Lung (tissue), 12 donors: Measurements from ENCODE around the gene DSTN. TPM values are rescaled to one million over a fixed set of nuclear protein-coding genes. Genes with fewer than 3 reads are reported as not detected.

Experiments
- ATAC-seq: fragments of 200-7000 bp; cut with Tn5 transposase; one replicate; pipeline ENCODE4 v1.9.1; 2020; ENCODE audit warnings: moderate number of reproducible peaks; ENCODE audit not compliant: insufficient read depth, low FRiP score
- DNase-seq, 3 donors: peaks; one replicate each; pipeline ENCODE4 v3.0.0-alpha.2; 2013 to 2017
- H3K27ac ChIP-seq, 2 donors: one replicate each; pipeline ENCODE4 v1.5.1; 2013; ENCODE audit warnings: mild to moderate bottlenecking in 2 of 2, moderate library complexity in 2 of 2, control low read depth in 1 of 2, inconsistent platforms in 1 of 2, low read depth in 1 of 2, low read length in 1 of 2
- H3K27me3 ChIP-seq, 3 donors: one replicate each; pipeline ENCODE4 v1.5.1; 2013; ENCODE audit warnings: low read length in 2 of 3; ENCODE audit not compliant: control insufficient read depth in 3 of 3, insufficient read depth in 3 of 3
- H3K36me3 ChIP-seq, 4 donors: one replicate each; pipeline ENCODE4 v1.5.1; 2013; ENCODE audit warnings: low read length in 4 of 4, mild to moderate bottlenecking in 1 of 4, moderate library complexity in 1 of 4; ENCODE audit not compliant: control insufficient read depth in 4 of 4, insufficient read depth in 4 of 4
- H3K4me1 ChIP-seq, 5 donors: one replicate each; pipeline ENCODE4 v1.5.1; 2013; ENCODE audit warnings: low read length in 5 of 5, mild to moderate bottlenecking in 2 of 5, moderate library complexity in 1 of 5; ENCODE audit not compliant: control insufficient read depth in 5 of 5, insufficient read depth in 5 of 5
- H3K4me3 ChIP-seq: one replicate; pipeline ENCODE4 v1.5.1; 2013; ENCODE audit warnings: mild to moderate bottlenecking, control low read depth, moderate library complexity
- H3K9ac ChIP-seq, 2 donors: one replicate each; pipeline ENCODE4 v1.5.1; 2013; ENCODE audit warnings: low read length in 2 of 2, control low read depth in 1 of 2; ENCODE audit not compliant: insufficient read depth in 1 of 2
- H3K9me3 ChIP-seq, 4 donors: one replicate each; pipeline ENCODE4 v1.5.1; 2013; ENCODE audit warnings: low read length in 3 of 4, mild to moderate bottlenecking in 1 of 4, moderate library complexity in 1 of 4; ENCODE audit not compliant: control insufficient read depth in 4 of 4, insufficient read depth in 3 of 4
- CTCF ChIP-seq: IDR thresholded peaks from 2 replicates; pipeline ENCODE4 v1.5.1; 2012; ENCODE audit warnings: mild to moderate bottlenecking; ENCODE audit errors: control extremely low read depth, extremely low read depth
- WGBS, 2 donors: extraction: QIAGEN DNeasy Blood & Tissue Kit; methylation state at CpG; one replicate each; pipeline ENCODE4 v1.1.7; 2013; 5-methylcytosine and 5-hydroxymethylcytosine counted together
- polyA plus RNA-seq, 2 donors: library from polyadenylated mRNA; stranded (reverse); fragments of 200-250 nt; gene quantifications; one replicate each; pipeline ENCODE4 v1.2.1, GENCODE V29; 2013
- total RNA-seq, 2 donors: library from RNA; depleted of rRNA in 1 of 2; stranded (reverse); fragments of >200 nt in 1 of 2; gene quantifications; one replicate each; pipeline ENCODE4 v1.2.1, GENCODE V29; 2014 to 2021
- donor health status: control.
- donor health status: control.
- donor health status: Bipolar disorder and iron deficiency.
- donor health status: healthy.
- donor health status: DM: yes; HTN: yes; CAD: no.

DSTN gene
- total and polyA plus RNA-seq, 4 donors, result 313 to 532 (median 380) TPM

- Histone ChIP-seq H3K9ac (no peak overlapping the region), H3K4me3 (no peak overlapping the region), H3K27ac (no peak overlapping the region), H3K9me3 (no peaks in the 10 kb centered on the region), H3K27me3 (no peaks in the 10 kb centered on the region), H3K4me1 (no peaks in the 10 kb centered on the region), H3K36me3 (peaks cover 0 to 88% (median 48%) of the 10 kb centered on the region in 4 donors)
- ATAC-seq (no peak), DNase-seq (no peak)
- no peak for TF ChIP-seq CTCF
- 75 to 81% methylated on average over 27 of the region's 27 CpGs for WGBS, 2 donors
Observed at GRCh38 chr20:17627101-17627955, 57.5 kb downstream of the DSTN start.

DNA sequence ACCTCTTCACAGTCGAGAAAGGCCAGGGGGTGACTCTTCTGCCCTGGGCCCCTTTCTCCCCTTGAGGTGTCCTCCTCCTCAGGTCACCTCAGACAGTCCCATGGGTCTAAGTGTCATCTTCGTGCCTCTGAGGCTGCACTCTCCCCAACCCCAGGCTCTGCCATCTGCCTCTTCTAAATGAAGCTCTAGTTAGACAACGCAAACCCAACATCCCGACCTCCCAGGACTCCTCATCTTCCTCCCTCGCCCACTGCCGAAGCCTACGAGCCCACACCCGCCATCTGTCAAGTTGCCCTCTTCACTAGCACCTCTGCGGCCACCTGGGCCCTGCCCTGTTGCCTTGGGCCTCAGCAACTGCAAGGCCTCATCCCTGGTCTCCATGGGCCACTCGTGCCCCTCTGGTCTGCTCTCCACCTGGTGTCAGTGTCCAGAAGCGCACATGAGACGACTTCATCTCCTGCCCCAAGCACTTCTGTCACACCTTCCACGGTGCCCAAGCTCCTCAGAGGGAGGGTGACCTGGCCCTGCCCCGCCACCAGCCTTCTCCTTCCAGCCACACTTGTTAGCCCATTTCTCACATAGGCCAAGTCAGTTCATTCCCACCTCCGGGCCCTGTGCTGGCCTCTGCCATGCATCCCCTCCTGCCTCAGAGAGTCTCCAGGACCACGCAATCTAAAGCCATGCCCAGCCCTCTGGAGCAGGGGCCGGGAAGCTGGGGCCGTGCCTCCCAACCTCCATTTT, 58.4 kb downstream of the DSTN start:
- DNase-seq, result no peak
- no peak overlapping the region for H3K27ac ChIP-seq

GRCh38 chr20:17629025-17629424, 59.1 kb downstream of the DSTN start:
- Histone ChIP-seq H3K9ac (no peak overlapping the region), H3K36me3 (peaks cover 0 to 90% (median 41%) of the 10 kb centered on the region in 4 donors), H3K27ac (no peak overlapping the region), H3K4me3 (no peak overlapping the region), H3K4me1 (peaks cover 0 to under 1% (median 0%) of the 10 kb centered on the region in 5 donors), H3K9me3 (no peaks in the 10 kb centered on the region), H3K27me3 (no peaks in the 10 kb centered on the region)
- ATAC-seq, result no peak
- WGBS, 2 donors, result 90 to 91% methylated on average over 8 of the region's 8 CpGs
- DNase-seq, result no peak
- TF ChIP-seq CTCF, result no peak

More for the DNA sequence above, 58.4 kb downstream of the DSTN start:
- no peaks in the 10 kb centered on the region for H3K4me1 ChIP-seq
- H3K4me3 ChIP-seq, result no peak overlapping the region
- TF ChIP-seq CTCF, result no peak
- H3K27me3 ChIP-seq, result no peaks in the 10 kb centered on the region
- ATAC-seq, result no peak
- WGBS, 2 donors, result 92 to 94% methylated on average over 18 of the region's 18 CpGs
- no peak overlapping the region for H3K9ac ChIP-seq
- no peaks in the 10 kb centered on the region for H3K9me3 ChIP-seq
- H3K36me3 ChIP-seq, result peaks cover 0 to 88% (median 43%) of the 10 kb centered on the region in 4 donors
